Erythroblast (primary cell): ENCODE measurements around the gene CDK5R1.

ENCODE experiments used
- GATA1 ChIP-seq: IDR thresholded peaks from 2 replicates; pipeline ENCODE4 v1.6.1; 2011; ENCODE audit warnings: low read depth, mild to moderate bottlenecking, control low read depth, low read length, moderate library complexity
- POLR2A ChIP-seq: IDR thresholded peaks from 2 replicates; pipeline ENCODE4 v1.6.1; 2011; ENCODE audit warnings: mild to moderate bottlenecking, low read length

DNA sequence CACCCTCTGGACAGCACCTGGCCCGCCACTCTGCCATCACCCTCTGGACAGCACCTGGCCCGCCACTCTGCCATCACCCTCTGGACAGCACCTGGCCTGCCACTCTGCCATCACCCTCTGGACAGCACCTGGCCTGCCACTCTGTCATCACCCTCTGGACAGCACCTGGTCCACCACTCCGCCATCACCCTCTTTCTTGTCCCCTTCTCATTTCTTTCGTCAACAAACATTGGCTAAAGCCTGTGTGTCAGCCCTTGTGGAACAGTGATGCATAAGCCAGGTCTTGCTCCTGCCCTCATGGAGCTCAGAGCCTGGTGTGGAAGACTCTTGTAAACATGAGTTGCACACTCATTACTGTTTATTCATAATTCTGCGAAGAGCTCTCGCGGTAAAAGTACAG lies 31.2 kb downstream of the CDK5R1 start:
- TF ChIP-seq POLR2A (no peak), GATA1 (no peak)
